CMK (cell line): ENCODE results near the gene DOCK2.

Experiments used
- DNase-seq: peaks from one replicate; pipeline ENCODE4 v3.0.0-alpha.2; 2010; ENCODE audit warnings: low read depth

DOCK2 gene

GRCh38 chr5:170097934-170098333, 460.9 kb downstream of the DOCK2 start:
- DNase-seq = peak; percentile 68

GRCh38 chr5:170100066-170100943, 463.2 kb downstream of the DOCK2 start:
- DNase-seq = peak; percentile 66

- no peak for DNase-seq
Observed at GRCh38 chr5:170103447-170103846, 466.4 kb downstream of the DOCK2 start.

- DNase-seq = no peak
Observed at GRCh38 chr5:170104299-170104698, 467.2 kb downstream of the DOCK2 start.

- DNase-seq = no peak
Observed at GRCh38 chr5:170104710-170105109, 467.6 kb downstream of the DOCK2 start.

- no peak for DNase-seq
Observed at GRCh38 chr5:170105642-170106611, 468.9 kb downstream of the DOCK2 start, which contains the start of gene FOXI1. FOXI1 (plus strand) TSS chr5:170105897; CDS start chr5:170105958, 61 bp downstream.

- DNase-seq = no peak
Observed at GRCh38 chr5:170107674-170108073, 470.6 kb downstream of the DOCK2 start.

GRCh38 chr5:170108266-170108785, 471.3 kb downstream of the DOCK2 start:
- DNase-seq = no peak

GRCh38 chr5:170109059-170110031, 472.3 kb downstream of the DOCK2 start:
- DNase-seq = no peak

GRCh38 chr5:170110403-170111087, 473.5 kb downstream of the DOCK2 start:
- DNase-seq = no peak

- no peak for DNase-seq
Observed at GRCh38 chr5:170111088-170111785, 474.2 kb downstream of the DOCK2 start.

- no peak for DNase-seq
Observed at GRCh38 chr5:170112876-170113521, 475.9 kb downstream of the DOCK2 start.

GRCh38 chr5:170113522-170113900, 476.4 kb downstream of the DOCK2 start:
- no peak for DNase-seq

- DNase-seq = no peak
Observed at GRCh38 chr5:170114271-170114670, 477.2 kb downstream of the DOCK2 start.

GRCh38 chr5:170115925-170116324, 478.9 kb downstream of the DOCK2 start:
- no peak for DNase-seq

- DNase-seq = no peak
Observed at GRCh38 chr5:170117736-170118135, 480.7 kb downstream of the DOCK2 start.

GRCh38 chr5:170120576-170120975, 483.5 kb downstream of the DOCK2 start:
- DNase-seq = no peak

GRCh38 chr5:170121321-170121720, 484.2 kb downstream of the DOCK2 start:
- no peak for DNase-seq

- DNase-seq = no peak
Observed at GRCh38 chr5:170126061-170126460, 489.0 kb downstream of the DOCK2 start.
